Measurements from ENCODE around the gene WNT9B.

WNT9B gene

DNA sequence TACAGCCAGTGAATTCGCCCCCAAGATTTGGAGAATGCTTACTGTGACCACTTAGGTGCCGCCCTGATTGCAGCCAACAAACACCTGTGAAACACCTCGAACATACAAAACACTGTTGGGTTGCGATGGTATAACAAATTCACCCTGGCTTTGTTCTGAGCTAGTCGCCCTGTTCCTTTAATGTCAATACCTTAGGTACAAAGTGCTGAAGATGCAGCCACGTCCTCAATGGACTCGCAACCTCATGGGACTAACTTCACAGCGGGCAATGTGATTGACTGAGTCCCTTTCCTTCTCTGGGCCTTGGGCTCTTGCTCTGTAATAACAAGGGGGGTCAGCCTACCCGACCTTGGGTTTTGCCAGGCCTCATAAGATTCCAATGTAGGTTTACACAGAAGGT lies 42.6 kb downstream of the WNT9B start:
- Mint-ChIP-seq H3K36me3 (no peaks in the 10 kb centered on the region), H3K9me3 (ENCODE audit: low read depth) (no peaks in the 10 kb centered on the region), H3K27me3 (peaks cover 1% of the 10 kb centered on the region), H3K4me1 (ENCODE audit: low read depth) (no peaks in the 10 kb centered on the region), H3K27ac (no peak overlapping the region), H3K4me3 (no peak overlapping the region)

DNA sequence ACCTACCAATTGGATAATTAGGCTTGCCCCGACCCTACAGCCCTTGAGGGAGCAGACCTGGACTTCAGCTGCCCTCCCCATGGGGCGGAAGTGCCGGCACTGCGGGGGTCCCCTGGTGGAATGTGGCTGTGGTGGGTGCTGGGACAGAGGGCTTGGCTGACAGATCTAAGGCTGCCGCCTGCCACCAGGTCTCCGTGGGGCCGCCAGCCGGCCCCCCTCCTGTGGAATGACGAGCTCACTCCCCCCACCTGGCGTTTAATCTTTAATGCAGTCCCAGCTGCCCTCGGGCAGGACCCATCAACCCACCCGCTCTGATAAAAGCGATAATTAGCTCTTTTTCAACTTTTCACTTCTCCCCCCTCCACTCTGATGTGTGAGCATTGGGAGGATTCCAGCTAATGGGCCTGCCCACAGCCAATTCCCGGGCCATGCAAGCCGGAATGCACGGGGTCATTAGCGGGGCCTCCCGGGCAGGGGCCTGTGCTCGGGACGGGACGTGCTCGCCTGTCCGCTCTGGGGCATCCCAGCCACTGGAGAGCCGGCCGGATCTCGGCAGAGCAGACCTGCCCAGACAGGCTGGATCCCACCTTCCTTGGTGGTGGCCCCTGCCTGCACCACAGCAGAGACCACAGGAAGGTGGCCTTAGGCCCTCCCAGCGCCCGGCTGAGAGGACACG lies 43.2 kb downstream of the WNT9B start:
- no peaks in the 10 kb centered on the region for H3K4me1 Mint-ChIP-seq (ENCODE audit: low read depth)
- H3K27me3 Mint-ChIP-seq: peaks cover 1% of the 10 kb centered on the region
- H3K9me3 Mint-ChIP-seq (ENCODE audit: low read depth): no peaks in the 10 kb centered on the region
- no peak overlapping the region for H3K27ac Mint-ChIP-seq
- H3K36me3 Mint-ChIP-seq: no peaks in the 10 kb centered on the region
- no peak overlapping the region for H3K4me3 Mint-ChIP-seq

DNA sequence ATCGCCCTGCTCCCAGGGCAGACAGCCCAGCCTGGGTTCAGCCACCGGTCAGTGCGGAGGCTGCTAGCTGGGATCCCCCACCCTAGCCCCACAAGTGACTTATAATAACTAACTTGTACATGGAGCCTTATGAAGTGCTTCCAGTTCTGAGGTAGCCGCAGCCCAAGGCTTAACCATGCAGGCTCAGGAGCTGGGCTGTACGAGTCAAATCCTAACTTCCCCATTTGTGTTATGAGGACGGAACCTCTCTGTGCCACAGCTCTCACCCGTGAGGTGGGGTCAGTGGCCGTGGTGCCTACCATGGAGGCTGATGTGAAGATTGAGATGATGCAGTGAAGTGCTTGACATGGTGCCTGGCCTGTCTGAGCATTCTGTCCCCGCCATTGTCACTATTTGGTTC lies 43.8 kb downstream of the WNT9B start:
- H3K27ac Mint-ChIP-seq: no peak overlapping the region
- H3K9me3 Mint-ChIP-seq (ENCODE audit: low read depth): no peaks in the 10 kb centered on the region
- peaks cover 1% of the 10 kb centered on the region for H3K27me3 Mint-ChIP-seq
- H3K36me3 Mint-ChIP-seq: no peaks in the 10 kb centered on the region
- no peaks in the 10 kb centered on the region for H3K4me1 Mint-ChIP-seq (ENCODE audit: low read depth)
- no peak overlapping the region for H3K4me3 Mint-ChIP-seq

DNA sequence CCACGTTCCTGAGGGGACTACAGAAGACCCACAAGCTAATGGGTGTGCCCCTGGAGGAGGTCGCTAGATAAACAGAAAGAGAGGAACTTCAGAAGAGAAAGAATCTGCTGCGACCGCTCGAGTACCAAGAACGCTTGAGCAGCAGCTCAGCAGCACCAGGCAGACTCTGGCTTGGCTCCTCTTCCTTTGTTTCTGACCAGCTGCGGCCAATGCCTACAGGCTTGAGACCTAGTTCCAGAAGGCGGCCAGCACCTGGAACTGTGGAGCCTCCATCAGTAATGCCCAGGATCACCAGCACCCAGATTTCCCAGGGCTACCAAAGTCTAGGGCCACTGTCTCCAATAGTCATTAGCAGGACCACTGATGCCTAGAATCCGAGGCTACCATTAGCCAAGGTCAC lies 45.6 kb downstream of the WNT9B start:
- Mint-ChIP-seq H3K4me3 (no peak overlapping the region), H3K27ac (no peak overlapping the region), H3K9me3 (ENCODE audit: low read depth) (no peaks in the 10 kb centered on the region), H3K36me3 (no peaks in the 10 kb centered on the region), H3K27me3 (peaks cover under 1% of the 10 kb centered on the region), H3K4me1 (ENCODE audit: low read depth) (no peaks in the 10 kb centered on the region)

DNA sequence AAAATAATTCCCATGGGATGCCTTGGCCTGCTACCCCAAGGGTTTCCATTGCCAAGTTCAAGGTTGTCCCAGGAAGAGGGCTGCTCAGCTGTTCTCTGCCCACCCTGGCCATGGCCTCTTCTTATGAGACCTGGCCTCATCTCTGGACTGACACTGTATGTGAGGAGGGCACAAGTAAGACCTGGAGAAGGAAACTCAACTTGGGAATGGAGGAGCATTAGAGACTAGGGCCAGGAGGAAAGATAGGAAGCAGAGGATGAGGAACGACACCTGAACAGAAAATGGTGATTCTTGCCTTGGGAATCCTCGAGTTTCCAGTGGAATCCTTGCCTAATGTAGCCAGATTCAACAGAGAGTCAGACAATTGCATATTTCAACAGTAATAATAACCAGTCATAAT lies 47.0 kb downstream of the WNT9B start:
- Mint-ChIP-seq H3K4me3 (no peak overlapping the region), H3K36me3 (no peaks in the 10 kb centered on the region), H3K9me3 (ENCODE audit: low read depth) (no peaks in the 10 kb centered on the region), H3K27ac (no peak overlapping the region), H3K4me1 (ENCODE audit: low read depth) (no peaks in the 10 kb centered on the region), H3K27me3 (peaks cover 4% of the 10 kb centered on the region)

DNA sequence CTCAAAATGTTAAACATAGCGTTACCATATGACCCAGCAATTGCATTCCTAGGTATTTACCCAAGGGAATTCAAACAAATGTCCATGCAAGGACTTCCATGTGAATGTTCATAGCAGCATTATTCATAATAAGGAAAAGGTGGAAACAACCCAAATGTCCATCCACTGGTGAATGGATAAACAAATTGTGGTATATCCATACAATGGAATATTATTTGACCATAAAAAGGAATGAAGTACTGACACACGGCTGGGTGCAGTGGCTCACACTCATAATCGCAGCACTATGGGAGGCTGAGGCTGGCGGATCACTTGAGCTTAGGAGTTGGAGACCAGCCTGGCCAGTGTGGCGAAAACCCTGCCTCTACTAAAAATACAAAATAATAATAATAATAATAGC lies 47.5 kb downstream of the WNT9B start:
- no peak overlapping the region for H3K4me3 Mint-ChIP-seq
- H3K9me3 Mint-ChIP-seq (ENCODE audit: low read depth): no peaks in the 10 kb centered on the region
- no peaks in the 10 kb centered on the region for H3K4me1 Mint-ChIP-seq (ENCODE audit: low read depth)
- H3K36me3 Mint-ChIP-seq: no peaks in the 10 kb centered on the region
- H3K27me3 Mint-ChIP-seq: peaks cover 4% of the 10 kb centered on the region
- no peak overlapping the region for H3K27ac Mint-ChIP-seq

DNA sequence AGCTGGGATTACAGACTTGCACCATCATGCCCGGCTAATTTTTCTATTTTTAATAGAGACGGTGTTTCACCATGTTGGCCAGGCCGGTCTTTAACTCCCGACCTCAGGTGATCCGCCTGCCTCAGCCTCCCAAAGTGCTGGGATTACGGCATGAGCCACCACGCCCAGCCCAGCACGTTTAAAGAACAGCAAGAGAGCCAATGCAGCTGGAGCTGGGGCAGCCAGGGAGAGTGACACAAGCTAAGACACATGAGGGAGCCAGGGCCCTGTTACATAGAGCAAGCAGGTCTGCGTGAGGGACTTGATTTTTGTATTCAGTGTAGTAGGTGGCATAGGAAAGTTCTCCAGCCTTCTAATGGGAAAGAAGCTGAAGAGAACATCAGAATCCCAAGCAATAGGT lies 49.9 kb downstream of the WNT9B start:
- Mint-ChIP-seq H3K9me3 (ENCODE audit: low read depth) (no peaks in the 10 kb centered on the region), H3K36me3 (no peaks in the 10 kb centered on the region), H3K27ac (no peak overlapping the region), H3K4me3 (no peak overlapping the region), H3K4me1 (ENCODE audit: low read depth) (peaks cover 2% of the 10 kb centered on the region), H3K27me3 (peaks cover 6% of the 10 kb centered on the region)

DNA sequence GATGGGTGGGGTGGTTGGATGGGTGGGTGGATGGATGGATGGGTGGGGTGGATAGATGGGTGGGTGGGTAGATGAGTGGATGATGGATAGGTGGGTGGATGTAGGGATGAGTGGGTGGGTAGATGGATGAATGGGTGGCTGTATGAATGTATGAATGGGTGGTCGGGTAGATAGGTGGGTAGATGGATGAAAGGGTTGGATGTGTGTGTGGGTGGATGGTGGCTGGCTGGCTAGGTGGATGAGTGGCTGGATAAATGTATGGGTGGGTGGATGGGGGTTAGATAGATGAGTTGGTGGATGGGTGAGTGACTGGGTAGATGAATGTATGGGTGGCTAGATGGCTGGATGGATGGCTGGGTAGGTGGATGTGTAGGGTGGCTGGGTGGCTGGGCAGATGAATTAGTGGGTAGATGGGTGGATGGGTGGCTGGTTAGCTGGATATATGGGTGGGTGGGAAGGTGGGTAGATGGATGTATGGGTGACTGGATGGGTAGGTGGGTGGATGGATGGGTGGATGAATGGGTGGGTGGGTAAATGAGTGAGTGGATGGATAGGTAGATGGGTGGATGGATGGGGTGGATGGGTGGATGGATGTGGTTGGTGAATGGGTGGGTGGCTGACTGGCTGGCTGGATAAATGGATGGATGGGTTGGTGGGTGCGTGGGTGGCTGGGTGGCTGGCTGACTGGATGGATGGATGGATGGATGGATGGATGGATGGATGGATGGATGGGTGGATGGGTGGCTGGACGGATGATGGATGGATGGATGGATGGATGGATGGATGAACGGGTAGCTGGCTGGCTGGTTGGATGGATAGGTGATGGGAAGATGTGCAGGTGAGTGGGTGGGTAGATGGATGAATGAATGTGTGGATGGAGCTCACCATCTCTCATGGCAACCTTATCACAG lies 52.6 kb downstream of the WNT9B start:
- H3K9me3 Mint-ChIP-seq (ENCODE audit: low read depth): no peaks in the 10 kb centered on the region
- H3K4me3 Mint-ChIP-seq: no peak overlapping the region
- H3K27ac Mint-ChIP-seq: no peak overlapping the region
- H3K4me1 Mint-ChIP-seq (ENCODE audit: low read depth): peaks cover 2% of the 10 kb centered on the region
- no peaks in the 10 kb centered on the region for H3K36me3 Mint-ChIP-seq
- H3K27me3 Mint-ChIP-seq: peaks cover 7% of the 10 kb centered on the region

DNA sequence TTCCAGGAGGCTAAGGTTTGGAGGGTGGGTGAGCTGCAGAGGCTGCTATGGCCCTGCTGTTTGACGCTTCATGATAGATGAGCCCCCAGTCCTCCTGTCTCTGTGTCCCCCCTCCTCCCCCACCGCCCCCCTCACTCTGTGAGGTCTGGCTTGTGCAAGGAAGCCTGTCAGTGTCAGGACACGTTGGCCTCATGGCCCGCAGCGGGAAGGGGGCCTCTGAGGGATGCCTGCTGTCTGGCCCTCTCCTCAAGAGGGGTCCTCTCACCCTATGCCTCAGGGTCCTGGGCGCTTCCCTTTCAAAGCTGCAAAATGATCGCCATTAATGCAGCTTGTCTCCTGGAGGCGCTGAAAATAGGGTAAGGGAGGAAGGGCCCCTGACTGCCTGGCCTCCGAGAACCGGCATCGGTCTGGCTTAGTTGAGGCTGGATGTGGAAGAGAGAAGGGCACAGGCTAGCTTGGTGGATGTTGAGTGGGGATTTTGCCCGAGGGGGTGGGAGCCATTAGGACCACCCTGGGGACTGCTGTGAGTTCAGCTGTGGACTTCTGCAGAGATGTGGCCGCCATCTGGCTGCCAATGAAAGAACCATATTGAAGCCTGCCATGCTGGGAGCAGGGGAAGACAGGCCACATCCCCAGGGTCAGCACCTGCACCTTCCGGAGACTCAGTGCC lies 56.8 kb downstream of the WNT9B start:
- H3K4me1 Mint-ChIP-seq (ENCODE audit: low read depth): peaks cover 2% of the 10 kb centered on the region
- H3K4me3 Mint-ChIP-seq: no peak overlapping the region
- no peak overlapping the region for H3K27ac Mint-ChIP-seq
- H3K36me3 Mint-ChIP-seq: no peaks in the 10 kb centered on the region
- H3K9me3 Mint-ChIP-seq (ENCODE audit: low read depth): no peaks in the 10 kb centered on the region
- H3K27me3 Mint-ChIP-seq: peaks cover 7% of the 10 kb centered on the region

DNA sequence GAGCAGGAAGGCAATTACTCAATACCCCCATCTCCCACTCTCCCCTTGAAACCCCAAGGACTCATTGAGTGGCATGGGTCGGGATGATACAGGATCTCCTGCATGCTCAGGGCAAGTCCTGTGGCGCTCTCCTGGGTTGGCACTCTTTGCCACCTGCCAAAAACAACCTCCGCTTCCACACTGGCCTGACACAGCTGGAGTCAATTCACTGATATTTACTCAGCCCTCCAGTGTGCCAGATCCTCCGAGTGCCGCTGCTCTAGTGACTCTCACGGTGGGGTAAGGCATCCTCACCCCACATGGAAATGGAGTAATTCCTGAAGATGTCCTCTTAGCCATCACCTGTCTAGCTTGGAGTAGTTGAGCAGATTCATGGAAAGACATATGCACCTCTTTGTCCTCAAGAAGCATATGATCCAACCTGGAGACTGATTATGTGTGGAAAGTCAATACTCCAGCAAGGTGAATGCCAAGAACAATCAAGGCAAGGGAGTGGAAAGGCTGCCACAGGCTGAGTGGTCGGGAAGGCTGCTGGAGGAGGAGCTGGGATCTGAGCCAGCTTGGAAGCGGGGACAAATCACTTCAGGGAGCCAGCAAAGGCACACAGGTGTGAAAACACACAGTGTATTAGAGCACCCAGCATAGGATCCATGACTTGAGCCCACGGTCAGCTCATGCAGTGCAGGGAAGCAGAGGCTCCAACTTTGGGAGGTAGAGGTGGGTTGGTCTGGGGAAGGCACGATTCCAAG lies 59.0 kb downstream of the WNT9B start:
- peaks cover 2% of the 10 kb centered on the region for H3K4me1 Mint-ChIP-seq (ENCODE audit: low read depth)
- no peak overlapping the region for H3K27ac Mint-ChIP-seq
- H3K27me3 Mint-ChIP-seq: peaks cover 7% of the 10 kb centered on the region
- no peaks in the 10 kb centered on the region for H3K9me3 Mint-ChIP-seq (ENCODE audit: low read depth)
- no peaks in the 10 kb centered on the region for H3K36me3 Mint-ChIP-seq
- no peak overlapping the region for H3K4me3 Mint-ChIP-seq

DNA sequence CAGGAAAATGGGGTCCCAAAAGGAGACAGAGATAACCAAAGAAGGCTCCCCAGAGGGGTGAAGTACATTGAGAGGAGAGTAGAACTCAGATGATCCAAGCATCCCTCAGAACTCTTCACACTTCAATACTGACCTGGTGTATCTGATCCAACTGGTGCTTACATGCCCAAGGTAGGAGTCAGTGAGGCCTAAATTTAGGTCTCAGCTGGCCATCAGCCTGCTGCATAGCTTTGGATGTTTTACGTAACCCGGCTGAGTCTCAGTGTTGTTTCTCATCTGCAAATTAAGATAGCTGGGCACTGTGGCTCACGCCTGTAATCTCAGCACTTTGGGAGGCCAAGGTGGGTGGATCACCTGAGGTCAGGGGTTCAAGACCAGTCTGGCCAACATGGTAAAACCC lies 59.9 kb downstream of the WNT9B start:
- Mint-ChIP-seq H3K9me3 (ENCODE audit: low read depth) (no peaks in the 10 kb centered on the region), H3K27ac (no peak overlapping the region), H3K4me1 (ENCODE audit: low read depth) (no peaks in the 10 kb centered on the region), H3K27me3 (peaks cover 5% of the 10 kb centered on the region), H3K36me3 (peaks cover 2% of the 10 kb centered on the region), H3K4me3 (no peak overlapping the region)

DNA sequence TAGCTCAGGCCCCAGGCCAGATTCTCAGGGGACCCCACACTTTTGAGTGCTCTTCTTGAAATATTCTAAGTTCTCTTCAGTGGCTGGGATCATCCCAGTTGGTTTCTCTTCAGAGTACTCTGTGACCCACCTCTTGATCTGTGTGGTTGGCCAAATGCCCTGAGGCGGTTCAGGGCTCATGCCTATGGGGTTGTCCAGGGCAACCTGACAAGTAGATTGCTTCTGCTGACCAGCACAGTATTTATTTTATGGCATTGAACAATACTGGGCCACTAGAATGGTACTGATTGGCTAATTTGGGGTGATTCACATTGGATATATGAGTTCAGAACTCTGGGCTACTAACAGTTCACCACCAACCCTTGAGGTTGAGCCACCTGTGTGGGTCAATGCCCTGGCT lies 64.2 kb downstream of the WNT9B start:
- H3K36me3 Mint-ChIP-seq: peaks cover 10% of the 10 kb centered on the region

DNA sequence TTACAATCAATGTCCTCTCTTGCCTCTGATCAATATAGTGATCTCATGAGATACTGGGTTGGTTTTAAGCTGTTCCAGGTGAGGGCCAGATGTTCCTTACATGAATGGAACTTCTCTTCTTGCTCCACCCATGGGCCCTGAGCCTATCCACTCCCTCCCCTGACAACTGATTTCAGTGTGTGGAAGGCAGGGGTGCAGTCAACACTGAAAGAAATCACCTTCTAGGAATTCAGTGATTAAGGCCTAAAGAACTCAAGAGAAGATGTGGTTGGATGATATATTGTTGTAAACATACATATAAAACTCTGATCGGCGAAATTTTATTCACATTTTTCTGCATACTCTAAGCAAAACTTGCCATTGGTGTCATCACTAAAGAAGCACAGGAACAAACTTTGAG lies 64.8 kb downstream of the WNT9B start:
- Mint-ChIP-seq H3K4me1 (ENCODE audit: low read depth) (no peaks in the 10 kb centered on the region), H3K36me3 (peaks cover 10% of the 10 kb centered on the region), H3K4me3 (no peak overlapping the region), H3K27me3 (no peaks in the 10 kb centered on the region), H3K9me3 (ENCODE audit: low read depth) (no peaks in the 10 kb centered on the region), H3K27ac (no peak overlapping the region)

More for the DNA sequence above, 64.2 kb downstream of the WNT9B start:
- Mint-ChIP-seq H3K9me3 (ENCODE audit: low read depth) (no peaks in the 10 kb centered on the region), H3K4me3 (no peak overlapping the region), H3K4me1 (ENCODE audit: low read depth) (no peaks in the 10 kb centered on the region), H3K27ac (no peak overlapping the region), H3K27me3 (no peaks in the 10 kb centered on the region)

DNA sequence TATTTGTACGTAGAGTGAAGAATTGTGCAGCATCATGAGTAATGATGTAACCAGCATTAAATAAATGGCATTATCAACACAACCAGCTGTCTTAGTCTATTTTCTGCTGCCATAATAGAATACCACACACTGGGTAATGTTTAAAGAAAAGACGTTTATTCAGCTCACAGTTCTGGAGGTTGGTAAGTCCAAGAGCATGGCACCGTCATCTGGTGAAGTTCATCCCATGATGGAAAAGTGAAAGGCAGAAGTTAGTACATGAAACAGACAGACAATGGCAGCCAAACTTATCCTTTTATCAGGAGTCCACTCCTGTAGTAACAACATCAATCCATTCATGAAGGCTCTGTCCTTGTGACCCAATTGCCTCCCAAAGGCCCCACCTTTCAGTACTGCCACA lies 65.2 kb downstream of the WNT9B start:
- Mint-ChIP-seq H3K36me3 (peaks cover 10% of the 10 kb centered on the region), H3K4me3 (no peak overlapping the region), H3K9me3 (ENCODE audit: low read depth) (no peaks in the 10 kb centered on the region), H3K4me1 (ENCODE audit: low read depth) (no peaks in the 10 kb centered on the region), H3K27ac (no peak overlapping the region), H3K27me3 (no peaks in the 10 kb centered on the region)

DNA sequence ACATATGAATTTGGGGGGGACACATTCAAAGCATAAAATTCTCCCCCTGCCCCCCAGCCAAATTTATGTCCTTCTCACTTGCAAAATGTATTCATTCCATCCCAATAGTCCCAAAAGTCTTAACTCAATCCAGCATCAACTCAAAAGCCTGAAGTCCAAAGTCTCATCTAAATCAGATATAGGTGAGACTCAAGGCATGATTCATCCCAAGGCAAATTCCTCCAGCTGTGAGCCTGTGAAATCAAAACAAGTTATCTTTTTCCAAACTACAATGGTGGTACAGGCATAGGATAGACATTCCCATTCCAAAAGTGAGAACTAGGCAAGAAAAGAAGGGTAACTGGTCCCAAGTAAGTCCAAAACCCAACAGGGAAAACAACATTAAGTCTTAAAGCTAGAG lies 65.7 kb downstream of the WNT9B start:
- H3K9me3 Mint-ChIP-seq (ENCODE audit: low read depth): no peaks in the 10 kb centered on the region
- peaks cover 10% of the 10 kb centered on the region for H3K36me3 Mint-ChIP-seq
- no peak overlapping the region for H3K4me3 Mint-ChIP-seq
- peaks cover 2% of the 10 kb centered on the region for H3K4me1 Mint-ChIP-seq (ENCODE audit: low read depth)
- no peaks in the 10 kb centered on the region for H3K27me3 Mint-ChIP-seq
- H3K27ac Mint-ChIP-seq: no peak overlapping the region
